Caki2 (cell line): ENCODE measurements around the gene ACRV1. TPM values are rescaled to one million over a fixed set of nuclear protein-coding genes. Genes with fewer than 3 reads are reported as not detected.

Experiments
- DNase-seq: peaks from one replicate; pipeline ENCODE4 v3.0.0-alpha.2; 2015; ENCODE audit warnings: low read depth
- in situ Hi-C: cut with HindIII; loops from 2 replicates; pipeline ENCODE4 v1.10.0; 2016; ENCODE audit warnings: low sequenced_read_pairs, low pct_unique_long_range_greater_than_20kb, mixed read lengths
- total RNA-seq: library from RNA; depleted of rRNA; stranded (reverse); fragments of >200 nt; shearing (Covaris generic); gene quantifications from 2 replicates; pipeline ENCODE4 v1.2.3, GENCODE V29; 2014; ENCODE audit warnings: low replicate concordance

Gene ACRV1
- total RNA-seq, 1 experiment from 2014 or later, result not detected

- DNase-seq, result no peak
- in situ Hi-C loops, result no loop called here
Observed at GRCh38 chr11:125670172-125670571, 10.5 kb downstream of the ACRV1 start.

GRCh38 chr11:125667151-125667550 is 13.5 kb downstream of the ACRV1 start:
- no peak for DNase-seq
- in situ Hi-C loops, result no loop called here

GRCh38 chr11:125663910-125664309 is 16.7 kb downstream of the ACRV1 start:
- in situ Hi-C loops, result no loop called here
- no peak for DNase-seq

GRCh38 chr11:125662689-125663088 is 18.0 kb downstream of the ACRV1 start:
- DNase-seq, result no peak
- in situ Hi-C loops, result no loop called here

GRCh38 chr11:125649465-125650166 is 31.0 kb downstream of the ACRV1 start:
- no peak for DNase-seq
- in situ Hi-C loops, result no loop called here

GRCh38 chr11:125645871-125646270 is 34.8 kb downstream of the ACRV1 start:
- no peak for DNase-seq
- in situ Hi-C loops, result no loop called here

- in situ Hi-C loops, result no loop called here
- DNase-seq, result no peak
Observed at GRCh38 chr11:125638315-125638714, 42.3 kb downstream of the ACRV1 start.

- no peak for DNase-seq
- in situ Hi-C loops, result no loop called here
Observed at GRCh38 chr11:125637840-125638239, 42.8 kb downstream of the ACRV1 start.

GRCh38 chr11:125627236-125627910 is 53.3 kb downstream of the ACRV1 start:
- in situ Hi-C loops, result no loop called here
- no peak for DNase-seq

- in situ Hi-C loops, result no loop called here
- DNase-seq, result peak; percentile 73
Observed at GRCh38 chr11:125626288-125626950, 54.2 kb downstream of the ACRV1 start.

GRCh38 chr11:125625630-125626287 is 54.9 kb downstream of the ACRV1 start:
- peak; percentile 81 for DNase-seq

GRCh38 chr11:125625225-125625629 is 55.4 kb downstream of the ACRV1 start:
- no peak for DNase-seq
- in situ Hi-C loops, result no loop called here

More at GRCh38 chr11:125625630-125626287, 54.9 kb downstream of the ACRV1 start:
- in situ Hi-C loops, result no loop called here

GRCh38 chr11:125624756-125625213 is 55.9 kb downstream of the ACRV1 start, which contains the start of gene CHEK1:
CHEK1 (plus strand) TSS chr11:125625163; CDS start chr11:125626769, 1,606 bp downstream.
- in situ Hi-C loops, result no loop called here
- DNase-seq, result no peak

- DNase-seq, result no peak
- in situ Hi-C loops, result no loop called here
Observed at GRCh38 chr11:125623064-125623463, 57.6 kb downstream of the ACRV1 start.

GRCh38 chr11:125621995-125622394 is 58.7 kb downstream of the ACRV1 start:
- peak; percentile 18 for DNase-seq
- in situ Hi-C loops, result no loop called here
